Thyroid gland (tissue), 4 donors: ENCODE data around the gene UBA6. TPM values are rescaled to one million over a fixed set of nuclear protein-coding genes. Genes with fewer than 3 reads are reported as not detected.

ENCODE experiments used
- DNase-seq, 2 donors: peaks; one replicate each; pipeline ENCODE4 v3.0.0-alpha.2; 2019
- H3K27ac ChIP-seq, 3 donors: fragments of 200-600 bp; sonication (generic); 1 replicate in 2 of 3; 2 replicates in 1 of 3; pipeline ENCODE4 v1.5.1; 2016 to 2019; ENCODE audit warnings: mild to moderate bottlenecking in 1 of 3, moderate library complexity in 1 of 3
- H3K27me3 ChIP-seq: fragments of 200-600 bp; sonication (generic); one replicate; pipeline ENCODE4 v1.5.1; 2019
- H3K36me3 ChIP-seq, 2 donors: fragments of 200-600 bp; sonication (generic); one replicate each; pipeline ENCODE4 v1.5.1; 2016 to 2019
- H3K4me1 ChIP-seq, 2 donors: fragments of 200-600 bp; sonication (generic); one replicate each; pipeline ENCODE4 v1.5.1; 2017 to 2019
- H3K4me3 ChIP-seq, 3 donors: fragments of 200-600 bp; sonication (generic); replicated peaks in 1 of 3; 1 replicate in 2 of 3; 2 replicates in 1 of 3; pipeline ENCODE4 v1.5.1; 2016; ENCODE audit warnings: mild to moderate bottlenecking in 1 of 3
- H3K9me3 ChIP-seq: fragments of 200-600 bp; sonication (generic); one replicate; pipeline ENCODE4 v1.5.1; 2017
- POLR2A ChIP-seq, 2 donors: fragments of 450-650 bp; IDR thresholded peaks; one replicate each; pipeline ENCODE4 v1.6.1; 2017; ENCODE audit warnings: antibody characterized with exemption in 2 of 2, mild to moderate bottlenecking in 2 of 2, moderate library complexity in 1 of 2
- WGBS, 2 donors: methylation state at CpG; one replicate each; pipeline ENCODE4 v1.1.5; 2017; 5-methylcytosine and 5-hydroxymethylcytosine counted together
- intact Hi-C: fragments of 100-400 bp; cut with DNase I; formaldehyde crosslinking; loops from one replicate; pipeline ENCODE4 v1.15.1; 2023
- total RNA-seq, 4 donors: library from RNA; depleted of rRNA; stranded (reverse); fragments of >200 nt; gene quantifications; one replicate each; pipeline ENCODE4 v1.2.3, GENCODE V29; 2016
- TF ChIP-seq, protein P1 (sequence below), 6 experiments: fragments of 200-600 bp in 3 of 6; fragments of 450-650 bp in 3 of 6; sonication (generic) in 3 of 6; IDR thresholded peaks; one replicate each; pipeline ENCODE4 v1.5.1; 2016 to 2019; ENCODE audit warnings: antibody characterized with exemption in 6 of 6, mild to moderate bottlenecking in 2 of 6, inconsistent platforms in 1 of 6, moderate library complexity in 1 of 6

UBA6 gene
- total RNA-seq, 4 donors from 2014 or later, result 31.9 to 180 (median 97.5) TPM

GRCh38 chr4:67614186-67614585 lies 86.8 kb downstream of the UBA6 start:
- DNase-seq, result no peak
- Histone ChIP-seq H3K36me3 (peaks cover under 1 to 4% of the 10 kb centered on the region in 2 donors), H3K27ac (no peak overlapping the region), H3K9me3 (no peaks in the 10 kb centered on the region), H3K4me1 (no peaks in the 10 kb centered on the region), H3K4me3 (no peak overlapping the region), H3K27me3 (no peaks in the 10 kb centered on the region)
- 98 to 99% methylated on average over 4 of the region's 4 CpGs for WGBS, 2 donors
- TF ChIP-seq, protein P1, sequence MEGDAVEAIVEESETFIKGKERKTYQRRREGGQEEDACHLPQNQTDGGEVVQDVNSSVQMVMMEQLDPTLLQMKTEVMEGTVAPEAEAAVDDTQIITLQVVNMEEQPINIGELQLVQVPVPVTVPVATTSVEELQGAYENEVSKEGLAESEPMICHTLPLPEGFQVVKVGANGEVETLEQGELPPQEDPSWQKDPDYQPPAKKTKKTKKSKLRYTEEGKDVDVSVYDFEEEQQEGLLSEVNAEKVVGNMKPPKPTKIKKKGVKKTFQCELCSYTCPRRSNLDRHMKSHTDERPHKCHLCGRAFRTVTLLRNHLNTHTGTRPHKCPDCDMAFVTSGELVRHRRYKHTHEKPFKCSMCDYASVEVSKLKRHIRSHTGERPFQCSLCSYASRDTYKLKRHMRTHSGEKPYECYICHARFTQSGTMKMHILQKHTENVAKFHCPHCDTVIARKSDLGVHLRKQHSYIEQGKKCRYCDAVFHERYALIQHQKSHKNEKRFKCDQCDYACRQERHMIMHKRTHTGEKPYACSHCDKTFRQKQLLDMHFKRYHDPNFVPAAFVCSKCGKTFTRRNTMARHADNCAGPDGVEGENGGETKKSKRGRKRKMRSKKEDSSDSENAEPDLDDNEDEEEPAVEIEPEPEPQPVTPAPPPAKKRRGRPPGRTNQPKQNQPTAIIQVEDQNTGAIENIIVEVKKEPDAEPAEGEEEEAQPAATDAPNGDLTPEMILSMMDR (IDR thresholded peaks at IDR 0.05), result no peak
- TF ChIP-seq POLR2A (IDR thresholded peaks at IDR 0.05), result no peak
- intact Hi-C loops, result no loop called here

DNA sequence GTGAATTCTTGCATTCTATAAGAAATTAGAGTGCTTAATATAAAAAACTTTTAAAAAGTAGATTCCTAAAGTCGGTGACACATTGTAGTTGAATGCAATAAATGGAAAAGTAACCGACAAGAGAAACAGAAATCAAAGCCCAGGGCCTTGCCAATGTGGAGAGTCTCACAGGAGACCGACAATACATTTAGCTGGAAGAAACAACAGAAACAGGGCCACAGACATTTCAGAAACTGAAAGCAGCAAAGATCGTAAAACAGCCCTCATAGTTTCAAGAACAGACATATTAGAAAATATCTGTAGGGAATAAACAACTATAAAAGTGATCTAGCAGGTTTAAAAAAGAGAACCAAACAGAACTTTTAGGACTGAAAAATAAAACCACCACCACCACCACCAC lies 92.9 kb downstream of the UBA6 start:
- Histone ChIP-seq H3K4me3 (no peak overlapping the region), H3K27me3 (no peaks in the 10 kb centered on the region), H3K36me3 (no peaks in the 10 kb centered on the region), H3K9me3 (no peaks in the 10 kb centered on the region), H3K4me1 (peaks cover 0 to 5% of the 10 kb centered on the region in 2 donors), H3K27ac (no peak overlapping the region)
- 82 to 92% methylated on average over 4 of the region's 4 CpGs for WGBS, 2 donors
- intact Hi-C loops, result no loop called here
- no peak for TF ChIP-seq POLR2A (IDR thresholded peaks at IDR 0.05)
- TF ChIP-seq, protein P1 (IDR thresholded peaks at IDR 0.05), result no peak
- no peak for DNase-seq

GRCh38 chr4:67604749-67605148 lies 96.2 kb downstream of the UBA6 start:
- peaks cover 0 to 5% of the 10 kb centered on the region in 2 donors for H3K4me1 ChIP-seq
- TF ChIP-seq POLR2A (IDR thresholded peaks at IDR 0.05), result no peak
- TF ChIP-seq, protein P1 (IDR thresholded peaks at IDR 0.05), result no peak
- no peaks in the 10 kb centered on the region for H3K9me3 ChIP-seq
- H3K4me3 ChIP-seq, result no peak overlapping the region
- no peak overlapping the region for H3K27ac ChIP-seq
- no peaks in the 10 kb centered on the region for H3K27me3 ChIP-seq
- intact Hi-C loops, result no loop called here
- H3K36me3 ChIP-seq, result no peaks in the 10 kb centered on the region
- DNase-seq, result no peak
- 78 to 92% methylated on average over 3 of the region's 3 CpGs for WGBS, 2 donors

DNA sequence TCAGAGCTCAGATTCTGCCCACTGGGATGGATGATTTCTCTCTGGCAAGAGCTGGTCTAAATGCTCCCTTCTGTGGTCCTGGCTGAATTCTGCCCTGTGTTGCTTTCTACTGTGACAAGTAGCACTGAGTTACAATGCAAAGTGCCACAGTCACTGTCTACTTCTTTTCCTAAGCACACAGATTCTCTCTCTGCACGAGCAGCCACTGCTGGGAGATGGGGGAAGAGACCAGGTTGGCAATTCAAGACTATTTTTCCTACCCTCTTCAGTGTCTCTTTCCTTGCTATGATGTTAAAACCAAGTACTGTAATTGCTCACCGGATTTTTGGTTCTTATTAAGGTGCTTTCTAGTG lies 97.0 kb downstream of the UBA6 start:
- no peak for TF ChIP-seq POLR2A (IDR thresholded peaks at IDR 0.05)
- TF ChIP-seq, protein P1 (IDR thresholded peaks at IDR 0.05), result no peak
- DNase-seq, result no peak
- intact Hi-C loops, result no loop called here
- Histone ChIP-seq H3K9me3 (no peaks in the 10 kb centered on the region), H3K27me3 (no peaks in the 10 kb centered on the region), H3K36me3 (no peaks in the 10 kb centered on the region), H3K27ac (no peak overlapping the region), H3K4me1 (peaks cover 0 to 5% of the 10 kb centered on the region in 2 donors), H3K4me3 (no peak overlapping the region)
- WGBS, 2 donors, result 82 to 85% methylated on average over 2 of the region's 2 CpGs

DNA sequence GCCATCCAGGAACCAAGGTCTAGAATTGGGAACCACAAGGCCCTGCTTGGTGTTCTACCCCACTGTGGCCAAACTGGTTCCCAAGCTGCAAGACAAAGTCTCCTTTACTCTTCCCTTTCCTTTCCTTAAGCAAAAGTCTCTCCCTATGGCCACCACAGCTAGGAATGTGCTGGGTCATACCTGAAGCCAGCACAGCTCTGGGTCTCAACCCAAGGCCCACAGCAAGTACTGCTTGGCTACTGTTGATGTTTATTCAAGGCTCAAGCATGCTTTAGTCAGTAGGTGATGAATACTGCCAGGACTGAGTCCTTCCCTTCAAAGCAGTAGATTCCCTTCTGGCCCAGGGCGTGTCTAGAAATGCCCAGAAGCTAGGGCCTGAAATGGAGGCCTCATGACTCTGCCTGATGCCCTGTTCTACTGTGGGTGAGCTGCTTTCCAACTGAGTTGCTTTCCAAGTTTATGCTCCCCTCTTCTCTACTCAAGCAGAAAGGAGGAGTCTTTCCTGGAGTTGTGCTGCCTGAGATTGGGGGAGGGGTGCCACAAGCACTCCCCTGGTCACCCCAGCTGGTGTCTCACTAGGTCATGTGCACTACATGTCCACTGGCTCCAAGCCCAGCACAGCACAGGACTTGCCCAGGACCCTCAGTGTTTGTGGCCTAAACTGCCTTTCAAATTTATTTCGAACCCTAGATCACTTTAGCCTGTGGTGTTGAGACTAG lies 97.5 kb downstream of the UBA6 start:
- 78 to 93% methylated on average over 2 of the region's 2 CpGs for WGBS, 2 donors
- Histone ChIP-seq H3K36me3 (no peaks in the 10 kb centered on the region), H3K27me3 (no peaks in the 10 kb centered on the region), H3K9me3 (no peaks in the 10 kb centered on the region), H3K27ac (no peak overlapping the region), H3K4me1 (peaks cover 0 to 5% of the 10 kb centered on the region in 2 donors), H3K4me3 (no peak overlapping the region)
- TF ChIP-seq, protein P1 (IDR thresholded peaks at IDR 0.05), result no peak
- no peak for TF ChIP-seq POLR2A (IDR thresholded peaks at IDR 0.05)
- peak; percentile 45 to 61 for DNase-seq
- intact Hi-C loops, result no loop called here
